Activated B cell treated with CpG ODN at 0.5 μM for 24 hours (primary cell): ENCODE data around the gene MEIKIN. TPM values are rescaled to one million over a fixed set of nuclear protein-coding genes. Genes with fewer than 3 reads are reported as not detected.

Experiments
- ATAC-seq: fragments of 200-7000 bp; cut with Tn5 transposase; one replicate; pipeline ENCODE4 v1.10.0; 2021; ENCODE audit warnings: low read depth, mild to moderate bottlenecking, moderate library complexity
- CTCF ChIA-PET: fragments of 350-600 bp; sonication (Branson Sonifier 250); formaldehyde crosslinking; loops from one replicate; lab custom pipeline; 2021; ENCODE audit warnings: antibody characterized with exemption; lab: Charles Lee
- POLR2A ChIA-PET: fragments of 350-600 bp; sonication (Branson Sonifier 250); formaldehyde crosslinking; loops from one replicate; lab custom pipeline; 2021; ENCODE audit warnings: antibody characterized with exemption; lab: Charles Lee
- DNase-seq: peaks from one replicate; pipeline ENCODE4 v3.0.0; 2022
- H3K27ac Mint-ChIP-seq: one replicate; pipeline ENCODE4 v1.8.0; 2020; ENCODE audit warnings: mixed read lengths
- H3K27me3 Mint-ChIP-seq: one replicate; pipeline ENCODE4 v1.8.0; 2021; ENCODE audit warnings: mixed read lengths
- H3K36me3 Mint-ChIP-seq: one replicate; pipeline ENCODE4 v1.8.0; 2021; ENCODE audit warnings: low read depth, mixed read lengths
- H3K4me1 Mint-ChIP-seq: one replicate; pipeline ENCODE4 v1.8.0; 2021; ENCODE audit warnings: mixed read lengths
- H3K4me3 Mint-ChIP-seq: one replicate; pipeline ENCODE4 v1.8.0; 2020; ENCODE audit warnings: mild to moderate bottlenecking, mixed read lengths
- H3K9me3 Mint-ChIP-seq: one replicate; pipeline ENCODE4 v1.8.0; 2020; ENCODE audit warnings: mixed read lengths
- CTCF ChIP-seq: fragments of 200-600 bp; IDR thresholded peaks from one replicate; pipeline ENCODE4 v1.8.0; 2022; ENCODE audit warnings: antibody characterized with exemption, mild to moderate bottlenecking
- intact Hi-C: fragments of 100-400 bp; cut with micrococcal nuclease; formaldehyde crosslinking; loops from one replicate; pipeline ENCODE4 v1.15.1; 2024
- total RNA-seq: library from RNA; stranded (reverse); gene quantifications from 2 replicates; pipeline ENCODE4 v1.2.3, GENCODE V29; 2022

Gene MEIKIN
- total RNA-seq, 1 donor from 2014 or later = not detected

GRCh38 chr5:131991593-131992324, 46.3 kb upstream of the MEIKIN start:
- CTCF ChIA-PET = no interaction called here
- POLR2A ChIA-PET = no interaction called here
- no peak overlapping the region for H3K27ac Mint-ChIP-seq

GRCh38 chr5:131990716-131991115, 45.3 kb upstream of the MEIKIN start:
- intact Hi-C loops = no loop called here
- ChIA-PET POLR2A (no interaction called here), CTCF (no interaction called here)
- no peaks in the 10 kb centered on the region for H3K36me3 Mint-ChIP-seq
- no peak overlapping the region for H3K4me3 Mint-ChIP-seq
- TF ChIP-seq CTCF = no peak
- H3K9me3 Mint-ChIP-seq = no peaks in the 10 kb centered on the region
- no peak for ATAC-seq
- H3K27ac Mint-ChIP-seq = no peak overlapping the region
- H3K4me1 Mint-ChIP-seq = peaks cover 6% of the 10 kb centered on the region
- peaks cover 6% of the 10 kb centered on the region for H3K27me3 Mint-ChIP-seq
- no peak for DNase-seq

More at GRCh38 chr5:131991593-131992324, 46.3 kb upstream of the MEIKIN start:
- ATAC-seq = no peak
- H3K4me1 Mint-ChIP-seq = peaks cover 6% of the 10 kb centered on the region
- DNase-seq = no peak
- intact Hi-C loops = no loop called here
- no peak overlapping the region for H3K4me3 Mint-ChIP-seq
- H3K9me3 Mint-ChIP-seq = no peaks in the 10 kb centered on the region
- TF ChIP-seq CTCF = no peak
- H3K36me3 Mint-ChIP-seq = no peaks in the 10 kb centered on the region
- H3K27me3 Mint-ChIP-seq = peaks cover 6% of the 10 kb centered on the region

- POLR2A ChIA-PET = no interaction called here
- Mint-ChIP-seq H3K36me3 (no peaks in the 10 kb centered on the region), H3K4me3 (no peak overlapping the region), H3K27me3 (peaks cover 6% of the 10 kb centered on the region), H3K9me3 (no peaks in the 10 kb centered on the region), H3K4me1 (no peaks in the 10 kb centered on the region), H3K27ac (no peak overlapping the region)
- intact Hi-C loops = no loop called here
- CTCF ChIA-PET = no interaction called here
- ATAC-seq (no peak), DNase-seq (no peak)
- TF ChIP-seq CTCF = no peak
Observed at GRCh38 chr5:131988601-131989000, 43.1 kb upstream of the MEIKIN start.

- Mint-ChIP-seq H3K36me3 (no peaks in the 10 kb centered on the region), H3K27me3 (peaks cover 2% of the 10 kb centered on the region), H3K9me3 (no peaks in the 10 kb centered on the region), H3K27ac (no peak overlapping the region), H3K4me1 (no peaks in the 10 kb centered on the region), H3K4me3 (no peak overlapping the region)
- intact Hi-C loops = no loop called here
- TF ChIP-seq CTCF = no peak
- ATAC-seq (no peak), DNase-seq (no peak)
- POLR2A ChIA-PET = no interaction called here
- CTCF ChIA-PET = no interaction called here
Observed at GRCh38 chr5:131987251-131987650, 41.8 kb upstream of the MEIKIN start.

- no peak overlapping the region for H3K27ac Mint-ChIP-seq
- no peaks in the 10 kb centered on the region for H3K4me1 Mint-ChIP-seq
- CTCF ChIA-PET = no interaction called here
- no peak overlapping the region for H3K4me3 Mint-ChIP-seq
- H3K27me3 Mint-ChIP-seq = peaks cover 2% of the 10 kb centered on the region
- no peaks in the 10 kb centered on the region for H3K9me3 Mint-ChIP-seq
- intact Hi-C loops = no loop called here
- ATAC-seq = no peak
- H3K36me3 Mint-ChIP-seq = no peaks in the 10 kb centered on the region
- no peak for DNase-seq
- POLR2A ChIA-PET = no interaction called here
- no peak for TF ChIP-seq CTCF
Observed at GRCh38 chr5:131986161-131986912, 40.9 kb upstream of the MEIKIN start.
